Measurements from ENCODE around the gene VDR.

The VDR gene

DNA sequence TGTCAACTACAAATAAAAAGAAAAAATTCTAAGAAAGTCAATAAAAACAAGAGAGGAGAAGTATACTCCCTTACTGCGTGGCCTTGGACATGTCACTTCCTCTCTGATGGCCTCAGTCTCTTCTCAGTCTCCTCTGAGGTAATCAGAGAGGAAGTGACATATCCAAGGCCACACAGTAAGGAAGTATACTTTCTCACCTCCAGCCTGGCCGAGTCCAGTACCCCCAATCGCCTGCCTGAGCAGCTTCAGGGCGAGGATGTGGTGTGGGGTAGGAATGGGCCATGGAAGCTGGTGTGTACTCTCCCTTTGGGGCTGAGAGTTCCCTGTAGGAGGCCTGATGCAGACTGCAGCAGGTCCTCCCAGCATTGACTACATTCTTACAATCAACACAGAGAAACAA, 15.8 kb downstream of the VDR start:
- DNase-seq = peak; percentile 62

DNA sequence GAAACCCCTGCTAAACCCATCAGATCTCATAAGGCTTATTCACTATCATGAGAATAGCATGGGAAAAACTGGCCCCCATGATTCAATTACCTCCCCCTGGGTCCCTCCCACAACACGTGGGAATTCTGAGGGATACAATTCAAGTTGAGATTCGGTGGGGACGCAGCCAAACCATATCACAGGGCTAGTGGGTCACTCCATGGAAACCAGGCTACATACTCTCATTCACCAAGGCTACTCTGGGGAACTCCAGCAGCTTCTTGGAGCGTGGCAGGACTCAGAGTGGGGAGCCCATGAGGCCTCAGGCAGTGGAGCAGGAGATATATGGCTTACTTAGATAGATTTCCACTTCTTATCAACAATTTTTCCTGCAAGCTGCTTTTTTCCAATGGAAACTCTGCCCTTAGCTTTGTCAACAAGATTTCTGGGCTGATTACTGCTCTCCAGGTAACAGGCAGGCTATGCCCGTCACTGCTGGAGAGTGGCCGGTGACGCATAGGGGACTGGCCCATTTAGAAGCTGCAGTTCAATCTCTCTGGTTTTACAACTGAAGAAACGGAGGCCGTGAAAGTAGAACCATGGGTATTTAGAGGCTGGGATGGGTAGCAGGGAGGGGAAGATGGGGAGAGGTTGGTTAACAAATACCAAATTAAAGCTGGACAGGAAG, 16.5 kb downstream of the VDR start:
- DNase-seq = peak; percentile 50

DNA sequence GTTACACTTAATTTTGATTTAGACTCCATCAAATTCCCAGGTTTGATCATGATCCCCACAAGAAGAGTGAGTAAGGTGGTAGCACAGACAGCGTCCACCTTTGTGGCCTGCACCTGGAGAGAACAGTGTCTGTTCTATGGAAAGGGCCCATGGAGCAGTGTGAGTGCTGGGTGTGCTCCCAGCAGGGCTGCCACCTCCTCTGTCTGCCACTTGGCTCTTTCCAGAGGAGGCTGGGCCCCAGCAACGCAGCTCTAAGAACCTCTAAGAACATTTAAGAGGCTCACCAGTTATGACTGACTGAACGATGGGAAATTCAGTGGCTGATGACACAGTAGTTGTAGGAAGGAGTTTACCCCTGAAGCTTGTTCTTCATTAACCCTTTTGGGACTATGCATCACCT, 17.3 kb downstream of the VDR start:
- peak; percentile 38 for DNase-seq

DNA sequence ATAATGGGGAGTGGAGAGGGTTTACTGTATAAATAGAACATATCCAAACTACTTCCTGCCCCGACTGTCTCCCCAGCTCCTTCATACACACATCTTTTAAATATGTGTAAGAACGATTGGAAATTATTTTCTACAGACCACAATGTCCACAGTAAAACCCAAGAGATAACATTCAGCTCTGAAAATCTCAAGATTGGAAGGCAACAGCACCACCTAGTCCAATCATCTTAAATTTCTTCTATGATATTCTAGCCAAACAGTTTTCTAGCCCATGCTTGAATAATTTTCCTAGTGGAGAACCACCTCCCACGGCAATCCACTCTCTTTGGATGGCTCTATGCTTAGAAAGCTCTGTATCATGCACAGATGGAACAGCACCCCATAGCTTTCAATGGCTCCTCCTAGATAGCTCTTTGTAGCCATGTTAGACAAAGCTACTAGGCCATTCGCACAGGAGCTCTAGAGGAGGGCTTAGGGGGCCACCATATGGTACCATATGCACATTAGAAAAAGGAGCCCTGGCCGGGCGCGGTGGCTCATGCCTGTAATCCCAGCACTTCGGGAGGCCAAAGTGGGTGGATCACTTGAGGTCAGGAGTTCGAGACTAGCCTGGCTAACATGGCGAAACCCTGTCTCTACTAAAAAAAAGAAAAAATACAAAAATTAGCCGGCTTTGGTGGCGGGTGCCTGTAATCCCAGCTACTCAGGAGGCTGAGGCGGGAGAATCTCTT, 18.1 kb downstream of the VDR start:
- DNase-seq = peak; percentile 41

DNA sequence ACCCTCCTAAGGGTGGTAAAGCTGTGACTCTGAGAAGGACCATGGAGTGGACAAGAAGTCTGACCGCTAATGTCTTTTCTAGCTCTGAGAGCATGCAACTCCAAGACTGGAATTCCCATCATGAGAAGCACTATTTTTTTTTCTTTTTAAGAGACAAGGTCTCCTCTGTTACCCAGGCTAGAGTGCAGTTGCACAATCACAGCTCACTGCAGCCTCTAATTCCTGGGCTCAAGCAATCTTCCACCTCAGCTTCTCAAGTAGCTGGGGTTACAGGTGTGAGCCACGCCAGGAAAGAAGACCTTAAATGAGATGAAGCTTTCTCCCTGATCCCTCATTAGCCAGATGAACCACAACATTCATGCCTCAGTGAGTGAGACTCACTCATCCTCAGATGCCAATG, 19.2 kb downstream of the VDR start:
- peak; percentile 27 for DNase-seq

DNA sequence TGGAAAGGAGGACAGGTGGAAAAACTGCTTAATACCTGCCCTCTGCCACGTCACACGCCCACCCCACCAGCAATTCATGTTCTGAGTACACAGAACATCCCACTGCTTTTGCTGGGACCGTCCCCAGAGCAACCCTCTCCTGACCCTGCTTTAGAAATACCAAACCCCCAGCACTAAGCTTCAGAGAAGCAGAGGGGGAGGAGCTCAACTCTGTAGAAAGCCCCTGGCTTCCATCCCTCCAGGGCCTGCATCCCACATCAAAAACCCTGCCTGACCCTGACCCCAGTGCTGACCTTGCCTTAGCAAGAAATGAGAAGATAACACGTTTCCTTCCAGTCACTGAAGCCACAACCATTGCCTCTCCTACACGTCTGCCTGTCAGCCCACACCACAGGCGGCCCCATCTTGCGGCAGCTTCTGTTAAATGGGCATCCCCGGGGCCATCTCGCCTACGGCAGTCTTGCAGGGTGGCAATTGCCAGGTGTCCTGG, 19.7 kb downstream of the VDR start:
- DNase-seq = peak; percentile 89

DNA sequence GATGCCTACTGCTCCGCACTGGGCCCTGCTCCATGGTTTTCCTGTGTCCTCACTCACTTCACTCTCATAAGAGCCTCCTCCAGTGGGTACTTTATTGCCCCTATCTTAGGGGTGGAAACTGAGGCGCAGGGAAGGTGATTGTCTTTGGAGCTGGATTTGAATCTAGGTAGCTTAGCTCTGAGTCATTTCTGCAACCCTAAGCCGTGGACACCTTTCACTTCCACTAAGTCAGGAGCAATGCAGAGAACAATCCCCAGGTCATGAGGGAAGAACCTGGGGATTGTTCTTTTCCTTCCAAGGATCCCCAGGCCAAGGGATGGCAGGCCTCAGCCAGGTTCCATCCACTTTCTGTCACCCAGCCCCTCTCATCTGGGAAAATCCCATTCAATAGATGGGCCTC, 20.3 kb downstream of the VDR start:
- DNase-seq = peak; percentile 58

DNA sequence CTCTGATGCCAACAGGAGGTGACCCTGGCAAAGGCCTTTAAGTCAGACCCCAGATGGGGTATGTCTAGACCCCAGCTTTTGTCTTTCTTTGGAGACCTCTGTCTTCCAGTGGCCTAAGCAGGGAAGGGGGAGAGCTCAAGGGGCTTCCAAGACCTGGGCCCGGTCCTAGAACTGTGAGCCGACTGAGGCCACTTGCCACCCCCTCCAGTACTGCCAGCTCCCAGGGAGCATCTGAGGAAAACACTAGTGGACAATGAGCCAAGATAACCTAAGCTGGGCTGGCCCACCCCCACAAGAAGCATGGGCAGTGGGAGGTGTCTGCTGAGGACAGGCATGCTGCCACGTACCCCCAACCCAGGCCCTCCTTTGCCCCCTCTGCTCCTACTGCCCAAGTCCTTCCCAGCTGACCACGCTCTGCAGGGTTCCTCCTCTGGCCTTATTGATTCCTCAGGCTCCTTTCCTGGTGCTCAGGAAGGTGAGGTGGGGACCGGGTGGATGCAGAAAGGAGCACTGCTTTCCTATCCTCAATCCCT, 21.1 kb downstream of the VDR start:
- DNase-seq = peak; percentile 60

DNA sequence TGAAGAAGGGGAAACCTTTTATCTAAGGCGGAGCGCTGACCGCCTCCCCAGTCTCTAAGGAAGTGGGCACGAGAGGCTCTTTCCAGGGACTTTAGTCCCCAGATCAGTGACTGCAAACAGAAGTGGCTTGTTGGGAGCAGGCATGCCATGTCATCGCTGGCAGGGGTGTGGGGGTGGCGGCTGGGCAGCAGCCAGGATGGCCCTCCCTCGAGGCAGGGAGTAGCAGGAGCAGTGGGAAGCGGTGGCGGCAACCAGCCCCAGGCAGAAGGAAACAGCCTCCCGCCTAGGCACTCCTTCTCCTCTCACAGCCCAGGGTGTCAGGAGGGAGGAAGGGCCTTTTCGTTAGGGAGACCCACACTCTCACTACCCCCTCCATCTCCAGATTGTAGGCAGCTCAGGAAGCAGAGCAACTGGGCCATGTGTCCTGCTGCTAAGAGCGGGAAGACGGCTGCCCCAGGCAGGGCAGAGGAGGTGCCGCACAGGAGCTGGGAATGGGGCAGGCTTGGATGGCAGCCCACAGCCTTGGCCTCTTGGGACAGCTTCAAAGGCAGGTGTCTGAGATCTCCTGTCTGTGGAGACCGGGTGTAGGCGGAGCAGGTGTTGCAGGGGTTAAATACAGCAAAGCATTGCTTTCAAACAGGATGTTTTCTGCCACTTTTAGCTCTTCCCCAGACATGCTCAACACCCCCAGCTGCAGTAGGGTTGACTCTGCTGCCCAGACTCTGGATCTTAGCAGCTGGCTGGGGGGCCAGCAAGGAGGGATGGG, 21.8 kb downstream of the VDR start:
- peak; percentile 74 for DNase-seq

DNA sequence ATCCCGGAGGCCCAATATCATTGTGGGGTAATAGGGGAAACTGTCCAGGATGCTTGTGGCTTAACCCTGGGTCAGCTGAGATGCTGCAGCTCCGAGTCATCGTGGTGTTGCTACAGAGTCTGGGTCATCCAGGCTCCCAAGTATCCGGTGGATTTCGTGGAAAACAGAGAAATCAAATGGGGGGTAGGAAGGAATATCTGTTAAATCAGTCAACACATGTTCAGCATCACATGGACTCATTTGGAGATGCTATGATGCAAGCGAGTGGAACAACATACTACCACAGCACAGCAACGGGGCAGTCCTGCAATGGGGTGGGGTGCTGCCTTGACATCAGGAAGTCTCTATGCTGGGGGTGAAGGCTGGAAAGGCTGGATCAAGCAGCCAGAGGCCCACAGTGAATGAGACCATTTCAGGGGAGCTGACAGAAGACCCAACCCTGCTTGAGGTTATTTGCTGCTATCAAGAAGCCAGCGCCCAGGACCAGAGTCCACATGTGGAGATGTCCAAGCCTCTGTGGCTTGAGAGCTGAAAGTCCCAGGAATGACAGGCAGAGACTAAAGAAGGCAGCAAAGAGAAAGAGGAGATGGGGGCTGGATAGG, 22.9 kb downstream of the VDR start:
- DNase-seq = peak; percentile 58

DNA sequence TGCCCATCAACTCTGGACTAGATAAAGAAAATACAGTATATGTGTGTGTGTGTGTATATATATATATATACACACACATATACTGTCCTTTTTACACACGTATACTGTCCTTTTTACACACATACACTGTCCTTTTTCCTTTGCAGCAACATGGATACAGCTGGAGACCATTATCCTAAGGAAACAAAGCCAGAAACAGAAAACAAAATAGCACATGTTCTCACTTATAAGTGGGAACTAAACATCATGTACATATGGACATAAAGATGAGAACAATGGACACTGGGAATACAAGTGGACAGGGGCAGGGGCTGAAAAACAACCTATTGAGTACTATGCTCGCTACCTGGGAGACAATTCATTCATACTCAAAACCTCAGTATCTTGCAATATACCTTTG, 23.7 kb downstream of the VDR start:
- DNase-seq = no peak

DNA sequence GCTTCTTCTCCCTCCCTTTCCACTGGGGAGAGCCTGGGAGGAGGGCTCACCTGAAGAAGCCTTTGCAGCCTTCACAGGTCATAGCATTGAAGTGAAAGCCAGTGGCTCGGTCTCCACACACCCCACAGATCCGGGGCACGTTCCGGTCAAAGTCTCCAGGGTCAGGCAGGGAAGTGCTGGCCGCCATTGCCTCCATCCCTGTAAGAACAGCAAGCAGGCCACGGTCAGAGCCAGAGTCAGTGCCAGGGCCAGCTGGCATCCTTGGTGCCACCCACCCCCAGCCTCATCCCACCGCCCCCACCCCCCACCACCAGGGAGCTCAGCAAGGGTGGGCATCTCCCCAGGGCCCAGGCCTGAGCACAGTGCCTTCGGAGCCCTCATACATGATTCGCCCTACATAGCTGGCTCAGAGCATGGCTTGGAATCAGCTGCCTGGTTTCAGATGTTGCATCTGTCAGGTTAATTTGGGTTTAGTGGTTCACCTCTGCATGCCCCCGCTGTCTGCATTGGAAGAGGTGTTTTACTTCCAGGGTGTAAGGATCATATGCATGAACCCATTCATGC, 25.8 kb downstream of the VDR start:
- peak; percentile 54 for DNase-seq

DNA sequence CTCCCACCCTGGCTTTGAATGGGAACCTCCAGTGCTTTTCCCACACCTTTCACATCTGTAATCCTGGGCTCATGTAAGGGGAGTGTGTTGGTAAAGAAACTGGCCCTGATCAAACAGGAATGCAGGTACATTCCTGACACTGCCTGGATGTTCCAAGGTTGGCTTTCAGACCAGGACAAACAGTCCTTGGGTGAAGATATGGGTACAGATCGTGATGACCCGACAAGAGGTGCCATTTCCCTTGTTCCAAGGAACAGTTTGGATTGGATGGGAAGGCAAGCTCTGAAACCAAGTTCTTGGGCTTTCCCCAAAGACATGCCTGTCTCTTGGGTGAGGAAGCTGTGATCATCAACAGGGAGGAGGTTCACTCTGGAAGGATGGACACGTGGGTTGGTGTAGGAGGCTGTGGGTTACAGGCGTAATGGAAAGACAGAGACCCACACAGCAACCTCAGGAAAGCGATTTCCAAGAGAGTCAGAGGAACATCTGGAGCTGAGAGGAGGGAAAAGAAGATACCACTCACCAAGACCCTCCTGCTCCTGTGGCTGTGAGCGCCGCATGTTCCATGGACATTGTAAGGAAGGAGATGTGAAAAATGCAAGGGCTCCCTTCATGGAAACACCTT, 26.4 kb downstream of the VDR start:
- DNase-seq = peak; percentile 53

DNA sequence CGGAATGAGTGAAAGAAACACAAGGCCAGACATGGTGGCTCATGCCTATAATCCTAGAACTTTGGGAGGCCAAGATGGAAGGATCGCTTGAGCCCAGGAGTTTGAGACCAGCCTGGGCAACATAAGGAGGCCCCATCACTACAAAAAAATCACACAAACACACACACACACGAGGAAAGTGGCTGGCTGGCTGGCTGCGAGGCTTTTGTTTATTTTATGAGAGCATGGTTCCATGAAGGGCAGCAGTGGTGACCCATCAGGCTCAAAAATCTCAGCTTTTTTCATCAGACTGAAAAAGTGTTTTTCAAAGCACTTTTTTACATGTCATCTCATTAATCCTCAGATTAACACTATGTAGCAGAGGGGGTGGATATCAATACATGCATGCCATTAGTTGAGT, 27.7 kb downstream of the VDR start:
- peak; percentile 17 for DNase-seq

DNA sequence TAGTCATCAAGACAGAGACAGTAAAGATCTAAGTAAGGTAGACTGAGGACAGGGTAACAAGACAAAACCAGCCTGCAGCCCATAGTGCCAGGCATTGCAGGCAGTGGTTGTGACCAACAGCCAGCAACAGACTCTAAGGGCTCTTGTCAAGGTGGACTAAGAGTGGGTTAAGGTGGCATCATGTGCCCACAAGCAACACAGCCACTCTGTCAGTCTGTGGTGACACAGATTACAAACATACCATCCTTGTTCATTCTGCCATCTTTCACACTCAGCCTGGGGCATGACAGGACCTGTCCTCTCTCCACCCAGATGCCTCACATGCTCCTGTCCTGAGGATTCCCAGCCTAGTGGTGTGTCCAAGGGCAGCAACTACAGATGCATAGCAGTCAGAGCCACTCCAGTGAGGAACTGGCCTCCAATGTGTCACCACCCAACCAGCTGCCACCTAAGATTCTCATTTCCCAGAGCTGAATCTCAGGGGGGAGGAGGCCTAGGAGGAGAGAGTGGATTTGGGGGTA, 28.3 kb downstream of the VDR start:
- peak; percentile 39 for DNase-seq

DNA sequence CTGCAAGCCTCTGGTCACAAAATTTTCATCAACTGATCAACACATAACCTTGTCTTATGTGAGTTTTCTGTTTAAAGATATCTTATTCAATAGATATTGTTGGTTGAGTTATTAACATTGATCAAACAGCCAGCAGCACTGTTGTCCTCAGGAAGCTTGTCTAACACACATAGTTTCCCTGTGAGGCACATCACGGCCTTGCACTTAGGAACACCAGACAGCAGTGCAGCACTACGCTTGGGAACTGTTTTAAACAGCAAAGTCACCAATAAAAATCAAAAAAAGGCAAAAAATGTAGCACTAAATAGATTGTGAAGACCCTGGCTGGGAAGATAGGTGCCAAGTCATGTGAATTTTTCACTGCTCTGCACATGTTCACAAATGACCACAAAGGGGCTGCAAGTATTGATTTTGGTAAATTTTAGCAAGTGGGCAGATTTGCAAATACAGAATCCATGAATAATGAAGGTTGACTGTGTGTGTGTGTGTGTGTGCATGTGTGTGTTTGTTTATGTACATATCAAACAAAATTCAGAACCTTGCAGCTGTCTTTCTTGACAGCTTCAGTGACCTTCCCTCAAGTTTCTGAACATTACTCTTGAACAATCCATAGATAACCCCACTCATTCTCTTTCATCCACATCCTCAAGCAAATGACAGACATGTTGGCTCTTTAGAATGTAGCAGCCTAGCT, 28.9 kb downstream of the VDR start:
- DNase-seq = peak; percentile 30

DNA sequence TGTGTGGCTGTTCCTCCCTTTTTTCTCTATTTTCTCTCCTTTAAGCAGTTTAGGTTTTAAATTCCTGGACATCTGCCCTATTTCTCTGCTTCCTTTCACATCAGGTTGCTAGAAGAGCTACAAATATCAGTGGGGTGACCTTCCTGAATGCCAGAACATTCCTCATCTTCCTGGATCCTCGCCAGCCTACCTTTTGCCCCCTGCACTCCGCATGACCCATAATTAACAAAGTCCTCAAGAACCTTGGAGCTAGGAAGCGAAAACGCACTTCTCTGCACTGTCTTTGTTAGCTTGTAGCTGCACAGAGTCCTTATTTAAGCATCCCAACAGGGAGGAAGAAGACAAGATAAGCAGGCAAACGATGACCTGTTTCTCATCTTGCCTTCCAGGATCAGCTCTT, 30.5 kb downstream of the VDR start:
- DNase-seq = no peak

DNA sequence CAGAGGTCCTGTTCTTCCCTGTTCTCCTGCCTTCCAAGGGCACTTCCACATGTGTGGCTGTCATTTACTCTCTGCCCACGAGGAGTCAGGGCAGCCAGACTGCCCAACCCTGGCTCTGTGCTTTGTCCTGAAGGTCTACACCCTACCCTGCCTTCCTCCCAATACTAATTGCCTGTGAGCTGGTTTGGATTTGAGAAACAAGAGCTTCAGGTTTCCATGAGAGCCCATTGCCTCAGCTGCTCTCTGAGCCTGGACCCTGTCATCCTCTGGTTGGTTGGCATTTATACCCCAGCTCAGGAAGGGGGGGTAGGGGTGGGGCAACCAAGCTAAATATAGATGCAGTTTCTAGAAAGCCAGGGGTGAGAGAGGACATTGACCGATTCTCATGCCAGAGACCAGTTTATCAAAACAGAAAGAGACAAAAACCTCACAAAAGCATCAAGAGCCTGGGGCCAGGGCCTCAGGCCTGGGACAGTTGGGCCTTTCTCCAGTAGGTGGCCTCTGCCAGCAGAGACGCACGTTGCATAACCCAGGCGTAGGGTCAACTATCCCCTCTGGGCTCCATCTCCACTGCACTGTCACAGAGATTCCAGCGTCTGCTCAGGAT, 34.5 kb downstream of the VDR start:
- DNase-seq = peak; percentile 60

DNA sequence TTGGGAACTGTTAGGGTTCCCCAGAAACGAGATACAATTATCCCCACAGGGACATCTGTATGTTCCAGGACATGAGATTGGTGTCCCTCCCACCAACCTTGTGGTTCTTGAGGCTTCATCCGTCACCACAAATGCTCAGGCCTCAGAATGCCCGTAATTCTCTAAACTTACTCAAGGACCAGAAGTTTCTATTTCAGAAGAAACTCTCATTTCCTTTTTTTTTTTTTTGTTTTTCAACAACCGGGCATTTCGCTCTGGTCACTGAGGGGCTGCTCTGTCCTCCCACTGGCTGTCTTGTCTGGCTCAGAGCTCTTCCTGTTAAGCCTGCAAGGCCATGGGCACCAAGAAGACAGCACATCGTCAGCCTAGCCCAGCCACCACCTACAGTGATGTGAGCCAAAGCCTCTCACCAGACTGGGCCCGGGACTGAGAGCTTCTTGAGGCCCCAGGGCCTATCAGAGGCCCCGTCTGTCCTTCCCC, 36.2 kb downstream of the VDR start:
- DNase-seq = peak; percentile 37

DNA sequence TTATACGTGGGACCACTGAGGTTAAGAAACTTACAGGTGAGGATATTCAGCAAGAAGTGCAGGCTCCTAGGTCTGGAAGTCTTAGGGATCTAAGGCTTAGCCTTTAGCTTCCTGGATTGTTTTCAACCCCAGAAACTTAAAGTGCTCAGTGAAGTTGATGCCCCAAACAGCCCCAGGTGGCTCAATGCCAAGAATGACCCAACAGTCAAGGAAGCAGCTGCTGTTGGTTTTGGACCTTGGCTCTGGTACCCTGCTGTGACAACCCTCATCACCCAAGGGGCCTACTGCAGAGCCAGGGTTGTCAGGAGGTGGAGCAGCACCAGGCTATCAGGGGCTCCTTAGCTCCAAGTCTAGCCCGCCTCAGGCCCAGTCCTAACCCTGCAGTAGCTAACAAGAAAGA, 36.8 kb downstream of the VDR start:
- peak; percentile 31 for DNase-seq

DNA sequence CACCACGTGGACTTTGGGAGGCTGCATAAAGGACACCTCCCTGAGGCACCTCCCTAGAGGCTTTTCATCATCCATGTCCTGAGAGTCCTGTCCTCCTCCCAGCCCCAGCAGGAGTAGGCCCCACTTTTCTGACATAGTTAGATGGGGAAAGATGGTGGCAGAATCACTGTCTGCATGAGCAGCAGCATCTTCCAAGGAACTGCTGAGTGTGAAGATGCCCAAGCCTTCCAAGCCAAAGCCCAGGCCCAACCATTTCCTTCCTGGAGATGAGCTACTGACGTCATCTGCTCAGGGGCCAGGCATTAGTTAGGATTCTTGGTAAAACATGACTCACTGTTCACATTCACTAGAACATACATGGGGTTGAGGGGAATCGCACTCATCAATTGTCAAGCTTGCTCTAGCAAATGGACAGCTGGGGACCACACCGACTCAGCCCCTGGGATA, 37.3 kb downstream of the VDR start:
- DNase-seq = peak; percentile 66
